A549 (cell line): Measurements from ENCODE around the gene NOP53.

Source experiments
- CHD2 ChIP-seq: fragments of 150-350 bp; IDR thresholded peaks from 2 replicates; pipeline ENCODE4 v1.6.1; 2014; ENCODE audit warnings: low read length; ENCODE audit not compliant: partially characterized antibody
- CTCF ChIP-seq: fragments of >200 bp; sonication (Bioruptor Twin); formaldehyde crosslinking; IDR thresholded peaks from 3 replicates; pipeline ENCODE4 v1.5.1; 2016
- HEYL ChIP-seq: fragments of 250-450 bp; sonication (Bioruptor Pico); IDR thresholded peaks from 2 replicates; pipeline ENCODE4 v1.8.0; 2021; ENCODE audit warnings: mild to moderate bottlenecking, moderate library complexity
- JUN ChIP-seq, 2 experiments: fragments of >200 bp; sonication (Bioruptor Twin); formaldehyde crosslinking; IDR thresholded peaks; 2 replicates in 1 of 2; 3 replicates in 1 of 2; pipeline ENCODE4 v1.6.1; 2016 to 2017
- POLR2A ChIP-seq: IDR thresholded peaks from 2 replicates; pipeline ENCODE4 v1.6.1; 2012; ENCODE audit warnings: mild to moderate bottlenecking, low read length
- REST ChIP-seq: fragments of 200-600 bp; sonication (generic); IDR thresholded peaks from 2 replicates; pipeline ENCODE4 v1.6.1; 2016; ENCODE audit warnings: antibody characterized with exemption, mild to moderate bottlenecking, moderate library complexity
- SREBF2 ChIP-seq: fragments of 450-650 bp; IDR thresholded peaks from 2 replicates; pipeline ENCODE4 v1.6.1; 2014; ENCODE audit warnings: mild to moderate bottlenecking, moderate library complexity
- USF2 ChIP-seq: fragments of 450-650 bp; IDR thresholded peaks from 2 replicates; pipeline ENCODE4 v1.6.1; 2014; ENCODE audit warnings: antibody characterized with exemption

DNA sequence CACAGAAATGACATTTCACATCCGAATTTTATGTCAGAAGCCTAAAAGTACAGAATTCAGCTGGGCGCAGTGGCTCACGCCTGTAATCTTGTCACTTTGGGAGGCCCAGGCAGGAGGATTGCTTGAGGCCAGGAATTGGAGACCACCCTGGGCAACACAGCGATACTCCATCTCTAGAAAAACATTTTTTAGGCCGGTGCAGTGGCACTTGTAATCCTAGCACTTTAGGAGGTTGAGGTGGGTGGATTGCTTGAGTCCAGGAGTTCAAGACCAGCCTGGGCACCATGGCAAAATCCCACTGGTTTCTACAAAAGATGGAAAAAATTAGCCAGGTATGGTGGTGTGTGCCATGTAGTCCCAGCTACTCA is 15.3 kb downstream of the NOP53 start:
- TF ChIP-seq USF2: no peak
- no peak for TF ChIP-seq JUN (IDR thresholded peaks at IDR 0.05)
- no peak for TF ChIP-seq POLR2A
- TF ChIP-seq CTCF: no peak
- TF ChIP-seq REST: no peak
- no peak for TF ChIP-seq SREBF2
- TF ChIP-seq CHD2: no peak
- TF ChIP-seq HEYL (CRISPR knock-in tag): no peak
